ENCODE data around the gene TC2N.

Gene TC2N

DNA sequence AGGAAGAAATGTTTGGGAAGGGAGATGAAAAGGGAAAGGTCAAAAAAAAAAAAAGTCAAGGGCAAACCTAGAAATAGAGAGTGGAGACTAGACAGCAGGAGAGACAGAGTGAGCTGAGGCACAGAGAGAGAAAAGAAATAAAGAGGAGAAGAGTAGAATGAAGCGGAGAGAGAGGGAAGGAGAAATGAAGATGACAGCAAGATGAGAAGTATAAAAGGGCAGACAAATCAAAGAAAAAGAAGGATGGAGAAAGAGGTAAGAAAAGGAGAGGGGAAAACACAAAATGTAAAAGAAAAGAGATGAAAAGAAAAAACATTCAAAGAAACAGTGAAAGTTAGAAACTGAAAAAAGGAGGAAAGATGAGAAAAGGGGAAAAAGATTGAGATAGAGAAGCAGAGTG lies 53.0 kb downstream of the TC2N start (continued):
- TF ChIP-seq, protein P1, sequence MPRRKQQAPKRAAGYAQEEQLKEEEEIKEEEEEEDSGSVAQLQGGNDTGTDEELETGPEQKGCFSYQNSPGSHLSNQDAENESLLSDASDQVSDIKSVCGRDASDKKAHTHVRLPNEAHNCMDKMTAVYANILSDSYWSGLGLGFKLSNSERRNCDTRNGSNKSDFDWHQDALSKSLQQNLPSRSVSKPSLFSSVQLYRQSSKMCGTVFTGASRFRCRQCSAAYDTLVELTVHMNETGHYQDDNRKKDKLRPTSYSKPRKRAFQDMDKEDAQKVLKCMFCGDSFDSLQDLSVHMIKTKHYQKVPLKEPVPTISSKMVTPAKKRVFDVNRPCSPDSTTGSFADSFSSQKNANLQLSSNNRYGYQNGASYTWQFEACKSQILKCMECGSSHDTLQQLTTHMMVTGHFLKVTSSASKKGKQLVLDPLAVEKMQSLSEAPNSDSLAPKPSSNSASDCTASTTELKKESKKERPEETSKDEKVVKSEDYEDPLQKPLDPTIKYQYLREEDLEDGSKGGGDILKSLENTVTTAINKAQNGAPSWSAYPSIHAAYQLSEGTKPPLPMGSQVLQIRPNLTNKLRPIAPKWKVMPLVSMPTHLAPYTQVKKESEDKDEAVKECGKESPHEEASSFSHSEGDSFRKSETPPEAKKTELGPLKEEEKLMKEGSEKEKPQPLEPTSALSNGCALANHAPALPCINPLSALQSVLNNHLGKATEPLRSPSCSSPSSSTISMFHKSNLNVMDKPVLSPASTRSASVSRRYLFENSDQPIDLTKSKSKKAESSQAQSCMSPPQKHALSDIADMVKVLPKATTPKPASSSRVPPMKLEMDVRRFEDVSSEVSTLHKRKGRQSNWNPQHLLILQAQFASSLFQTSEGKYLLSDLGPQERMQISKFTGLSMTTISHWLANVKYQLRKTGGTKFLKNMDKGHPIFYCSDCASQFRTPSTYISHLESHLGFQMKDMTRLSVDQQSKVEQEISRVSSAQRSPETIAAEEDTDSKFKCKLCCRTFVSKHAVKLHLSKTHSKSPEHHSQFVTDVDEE (CRISPR knock-in tag; IDR thresholded peaks at IDR 0.05), result no peak
- TF ChIP-seq, protein P2, sequence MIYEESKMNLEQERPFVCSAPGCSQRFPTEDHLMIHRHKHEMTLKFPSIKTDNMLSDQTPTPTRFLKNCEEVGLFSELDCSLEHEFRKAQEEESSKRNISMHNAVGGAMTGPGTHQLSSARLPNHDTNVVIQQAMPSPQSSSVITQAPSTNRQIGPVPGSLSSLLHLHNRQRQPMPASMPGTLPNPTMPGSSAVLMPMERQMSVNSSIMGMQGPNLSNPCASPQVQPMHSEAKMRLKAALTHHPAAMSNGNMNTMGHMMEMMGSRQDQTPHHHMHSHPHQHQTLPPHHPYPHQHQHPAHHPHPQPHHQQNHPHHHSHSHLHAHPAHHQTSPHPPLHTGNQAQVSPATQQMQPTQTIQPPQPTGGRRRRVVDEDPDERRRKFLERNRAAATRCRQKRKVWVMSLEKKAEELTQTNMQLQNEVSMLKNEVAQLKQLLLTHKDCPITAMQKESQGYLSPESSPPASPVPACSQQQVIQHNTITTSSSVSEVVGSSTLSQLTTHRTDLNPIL (CRISPR knock-in tag; IDR thresholded peaks at IDR 0.05; ENCODE audit: low read depth), result no peak

DNA sequence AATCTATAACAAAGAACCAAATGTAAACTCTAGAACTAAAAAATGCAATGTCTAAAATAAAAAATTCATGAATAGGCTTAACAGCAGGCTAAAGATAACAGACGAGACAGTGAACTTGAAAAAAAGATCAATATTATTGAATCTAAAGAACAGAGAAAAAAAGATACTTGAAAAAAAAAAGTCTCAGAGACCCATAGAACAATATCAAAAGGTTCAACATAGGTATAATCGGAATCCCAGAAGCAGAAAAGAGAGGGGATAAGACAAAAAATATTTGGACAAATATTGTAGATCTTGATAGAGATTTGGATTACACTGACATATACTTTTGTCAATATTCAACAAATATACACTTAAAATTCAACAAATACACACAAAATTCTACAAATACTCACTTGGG lies 56.6 kb downstream of the TC2N start:
- TF ChIP-seq, protein P1 (CRISPR knock-in tag; IDR thresholded peaks at IDR 0.05), result no peak
- no peak for TF ChIP-seq TOX (CRISPR knock-in tag; IDR thresholded peaks at IDR 0.05; ENCODE audit: borderline replicate concordance)
- no peak for TF ChIP-seq OSR1 (CRISPR knock-in tag; IDR thresholded peaks at IDR 0.05)
- TF ChIP-seq, protein P3, sequence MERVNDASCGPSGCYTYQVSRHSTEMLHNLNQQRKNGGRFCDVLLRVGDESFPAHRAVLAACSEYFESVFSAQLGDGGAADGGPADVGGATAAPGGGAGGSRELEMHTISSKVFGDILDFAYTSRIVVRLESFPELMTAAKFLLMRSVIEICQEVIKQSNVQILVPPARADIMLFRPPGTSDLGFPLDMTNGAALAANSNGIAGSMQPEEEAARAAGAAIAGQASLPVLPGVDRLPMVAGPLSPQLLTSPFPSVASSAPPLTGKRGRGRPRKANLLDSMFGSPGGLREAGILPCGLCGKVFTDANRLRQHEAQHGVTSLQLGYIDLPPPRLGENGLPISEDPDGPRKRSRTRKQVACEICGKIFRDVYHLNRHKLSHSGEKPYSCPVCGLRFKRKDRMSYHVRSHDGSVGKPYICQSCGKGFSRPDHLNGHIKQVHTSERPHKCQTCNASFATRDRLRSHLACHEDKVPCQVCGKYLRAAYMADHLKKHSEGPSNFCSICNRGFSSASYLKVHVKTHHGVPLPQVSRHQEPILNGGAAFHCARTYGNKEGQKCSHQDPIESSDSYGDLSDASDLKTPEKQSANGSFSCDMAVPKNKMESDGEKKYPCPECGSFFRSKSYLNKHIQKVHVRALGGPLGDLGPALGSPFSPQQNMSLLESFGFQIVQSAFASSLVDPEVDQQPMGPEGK (CRISPR knock-in tag; IDR thresholded peaks at IDR 0.05; ENCODE audit: borderline replicate concordance), result no peak
- TF ChIP-seq RARB (CRISPR knock-in tag; IDR thresholded peaks at IDR 0.05), result no peak
- TF ChIP-seq ZC3H10 (CRISPR knock-in tag; IDR thresholded peaks at IDR 0.05), result no peak
- TF ChIP-seq ZNF70 (CRISPR knock-in tag; IDR thresholded peaks at IDR 0.05), result no peak
- no peak for TF ChIP-seq SNAI2 (CRISPR knock-in tag; IDR thresholded peaks at IDR 0.05)
- TF ChIP-seq CSDC2 (CRISPR knock-in tag; IDR thresholded peaks at IDR 0.05), result no peak
- no peak for TF ChIP-seq ARNTL (CRISPR knock-in tag; IDR thresholded peaks at IDR 0.05; ENCODE audit: borderline replicate concordance, low read depth)
- no peak for TF ChIP-seq ESRRG (CRISPR knock-in tag; IDR thresholded peaks at IDR 0.05)
- TF ChIP-seq ZNF565 (CRISPR knock-in tag; conservative IDR thresholded peaks at IDR 0.05; ENCODE audit: low read depth), result no peak
- no peak for TF ChIP-seq GLIS3 (CRISPR knock-in tag; IDR thresholded peaks at IDR 0.05)
- TF ChIP-seq ZFP30 (CRISPR knock-in tag; IDR thresholded peaks at IDR 0.05), result no peak
- TF ChIP-seq ZNF8 (CRISPR knock-in tag; IDR thresholded peaks at IDR 0.05), result no peak
- TF ChIP-seq, protein P4, sequence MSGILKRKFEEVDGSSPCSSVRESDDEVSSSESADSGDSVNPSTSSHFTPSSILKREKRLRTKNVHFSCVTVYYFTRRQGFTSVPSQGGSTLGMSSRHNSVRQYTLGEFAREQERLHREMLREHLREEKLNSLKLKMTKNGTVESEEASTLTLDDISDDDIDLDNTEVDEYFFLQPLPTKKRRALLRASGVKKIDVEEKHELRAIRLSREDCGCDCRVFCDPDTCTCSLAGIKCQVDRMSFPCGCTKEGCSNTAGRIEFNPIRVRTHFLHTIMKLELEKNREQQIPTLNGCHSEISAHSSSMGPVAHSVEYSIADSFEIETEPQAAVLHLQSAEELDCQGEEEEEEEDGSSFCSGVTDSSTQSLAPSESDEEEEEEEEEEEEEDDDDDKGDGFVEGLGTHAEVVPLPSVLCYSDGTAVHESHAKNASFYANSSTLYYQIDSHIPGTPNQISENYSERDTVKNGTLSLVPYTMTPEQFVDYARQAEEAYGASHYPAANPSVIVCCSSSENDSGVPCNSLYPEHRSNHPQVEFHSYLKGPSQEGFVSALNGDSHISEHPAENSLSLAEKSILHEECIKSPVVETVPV (CRISPR knock-in tag; IDR thresholded peaks at IDR 0.05), result no peak
- no peak for TF ChIP-seq ISL1 (CRISPR knock-in tag; IDR thresholded peaks at IDR 0.05)
- no peak for TF ChIP-seq TCF4 (CRISPR knock-in tag; IDR thresholded peaks at IDR 0.05; ENCODE audit: borderline replicate concordance)
- TF ChIP-seq, protein P5, sequence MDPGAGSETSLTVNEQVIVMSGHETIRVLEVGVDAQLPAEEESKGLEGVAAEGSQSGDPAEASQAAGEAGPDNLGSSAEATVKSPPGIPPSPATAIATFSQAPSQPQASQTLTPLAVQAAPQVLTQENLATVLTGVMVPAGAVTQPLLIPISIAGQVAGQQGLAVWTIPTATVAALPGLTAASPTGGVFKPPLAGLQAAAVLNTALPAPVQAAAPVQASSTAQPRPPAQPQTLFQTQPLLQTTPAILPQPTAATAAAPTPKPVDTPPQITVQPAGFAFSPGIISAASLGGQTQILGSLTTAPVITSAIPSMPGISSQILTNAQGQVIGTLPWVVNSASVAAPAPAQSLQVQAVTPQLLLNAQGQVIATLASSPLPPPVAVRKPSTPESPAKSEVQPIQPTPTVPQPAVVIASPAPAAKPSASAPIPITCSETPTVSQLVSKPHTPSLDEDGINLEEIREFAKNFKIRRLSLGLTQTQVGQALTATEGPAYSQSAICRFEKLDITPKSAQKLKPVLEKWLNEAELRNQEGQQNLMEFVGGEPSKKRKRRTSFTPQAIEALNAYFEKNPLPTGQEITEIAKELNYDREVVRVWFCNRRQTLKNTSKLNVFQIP (CRISPR knock-in tag; IDR thresholded peaks at IDR 0.05; ENCODE audit: borderline replicate concordance, low read depth), result no peak
- no peak for TF ChIP-seq PPARA (CRISPR knock-in tag; IDR thresholded peaks at IDR 0.05; ENCODE audit: borderline replicate concordance)
- ATAC-seq, result no peak

Data from SK-N-SH treated with all-trans-retinoic acid at 6 μM for 48 hours (cell line).